Measurements from ENCODE around the gene NATD1. TPM values are rescaled to one million over a fixed set of nuclear protein-coding genes. Genes with fewer than 3 reads are reported as not detected.
"Not testable (repeated sequence)": the region's sequence is repeated elsewhere in the genome, so short reads cannot be mapped to it uniquely, and the experiment has no call there.

Gene NATD1
- total and polyA plus RNA-seq, 2 experiments from 2014 or later = 3.6 to 5.0 TPM

DNA sequence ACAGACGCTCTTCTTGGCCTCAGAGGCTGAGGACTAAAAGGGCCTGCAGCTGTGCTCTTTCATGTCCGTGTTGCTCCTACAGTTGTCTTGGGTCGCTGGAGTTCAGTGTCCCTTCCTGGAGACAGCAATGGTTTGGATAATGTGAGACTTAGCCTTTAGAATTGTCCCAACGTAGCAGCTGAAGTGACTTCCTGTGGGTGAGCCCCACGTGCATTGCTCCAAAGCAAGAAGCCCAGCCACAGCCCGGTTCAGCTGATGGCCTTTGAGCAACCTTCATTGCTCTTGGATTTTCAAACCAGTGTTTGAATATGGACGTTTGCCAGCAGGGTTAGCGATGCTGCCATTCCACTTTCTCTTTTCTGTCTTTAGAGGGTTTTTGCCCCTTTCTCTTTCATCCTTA lies 59.0 kb downstream of the NATD1 start:
- no peaks in the 10 kb centered on the region for H4K20me1 ChIP-seq (ENCODE audit: insufficient read depth)
- DNase-seq = peak; percentile 30
- H2AFZ ChIP-seq = no peak overlapping the region
- in situ Hi-C loops (cut with MboI) = loop anchor here (25.0 kb wide), 1 partner anchor 107 kb away; no protein-coding TSS in a partner anchor
- TF ChIP-seq EZH2phosphoT487 (IDR thresholded peaks at IDR 0.05; ENCODE audit: insufficient read depth, low read depth) = no peak
- no peak for TF ChIP-seq EZH2 (IDR thresholded peaks at IDR 0.05; ENCODE audit: insufficient read depth, poor library complexity, severe bottlenecking)
- no peaks in the 10 kb centered on the region for H3K9me3 ChIP-seq (ENCODE audit: low read depth)
- no peaks in the 10 kb centered on the region; the same call in 1 of the 2 replicates for H3K4me1 ChIP-seq (ENCODE audit: insufficient read depth)
- no peak overlapping the region for H3K4me3 ChIP-seq
- peaks cover 12% of the 10 kb centered on the region; the same call in 1 of the 2 replicates for H3K36me3 ChIP-seq (ENCODE audit: low read depth)
- H3K79me2 ChIP-seq (ENCODE audit: insufficient read depth) = peaks cover 55% of the 10 kb centered on the region
- 22 to 23% methylated on average over 8 of the region's 8 CpGs for WGBS, 2 experiments (ENCODE audit: low coverage in 1 of 2, low lambda C conversion rate in 2 of 2, missing lambda C conversion rate in 2 of 2)
- no peak overlapping the region for H3K27ac ChIP-seq
- H3K9me2 ChIP-seq (ENCODE audit: insufficient read depth) = no peaks in the 10 kb centered on the region
- peaks cover 5% of the 10 kb centered on the region; the same call in 1 of the 2 replicates for H3F3A ChIP-seq (ENCODE audit: insufficient read depth)
- H3K9ac ChIP-seq = no peak overlapping the region
- H3K27me3 ChIP-seq (replicated peaks; ENCODE audit: insufficient read depth) = no peaks in the 10 kb centered on the region
- H3K4me2 ChIP-seq (ENCODE audit: unreplicated experiment) = no peak overlapping the region

GRCh38 chr17:21193031-21193430 lies 60.2 kb downstream of the NATD1 start:
- H4K20me1 ChIP-seq (ENCODE audit: insufficient read depth) = no peaks in the 10 kb centered on the region
- H2AFZ ChIP-seq = no peak overlapping the region
- peaks cover 43% of the 10 kb centered on the region for H3K79me2 ChIP-seq (ENCODE audit: insufficient read depth)
- 87 to 88% methylated on average over 4 to 5 of the region's 5 CpGs for WGBS, 2 experiments (ENCODE audit: low coverage in 1 of 2, low lambda C conversion rate in 2 of 2, missing lambda C conversion rate in 2 of 2)
- no peaks in the 10 kb centered on the region for H3K27me3 ChIP-seq (replicated peaks; ENCODE audit: insufficient read depth)
- no peak overlapping the region for H3K4me2 ChIP-seq (ENCODE audit: unreplicated experiment)
- no peak overlapping the region for H3K4me3 ChIP-seq
- H3F3A ChIP-seq (ENCODE audit: insufficient read depth) = no peaks in the 10 kb centered on the region
- no peak overlapping the region for H3K9ac ChIP-seq
- TF ChIP-seq EZH2phosphoT487 (IDR thresholded peaks at IDR 0.05; ENCODE audit: insufficient read depth, low read depth) (no peak), EZH2 (IDR thresholded peaks at IDR 0.05; ENCODE audit: insufficient read depth, poor library complexity, severe bottlenecking) (no peak)
- H3K4me1 ChIP-seq (ENCODE audit: insufficient read depth) = no peaks in the 10 kb centered on the region
- in situ Hi-C loops (cut with MboI) = loop anchor here (25.0 kb wide), 1 partner anchor 106 kb away; no protein-coding TSS in a partner anchor
- no peak overlapping the region for H3K27ac ChIP-seq
- H3K9me3 ChIP-seq (ENCODE audit: low read depth) = no peaks in the 10 kb centered on the region
- H3K36me3 ChIP-seq (ENCODE audit: low read depth) = peaks cover 7% of the 10 kb centered on the region; the same call in 1 of the 2 replicates
- no peak for DNase-seq
- H3K9me2 ChIP-seq (ENCODE audit: insufficient read depth) = no peaks in the 10 kb centered on the region

DNA sequence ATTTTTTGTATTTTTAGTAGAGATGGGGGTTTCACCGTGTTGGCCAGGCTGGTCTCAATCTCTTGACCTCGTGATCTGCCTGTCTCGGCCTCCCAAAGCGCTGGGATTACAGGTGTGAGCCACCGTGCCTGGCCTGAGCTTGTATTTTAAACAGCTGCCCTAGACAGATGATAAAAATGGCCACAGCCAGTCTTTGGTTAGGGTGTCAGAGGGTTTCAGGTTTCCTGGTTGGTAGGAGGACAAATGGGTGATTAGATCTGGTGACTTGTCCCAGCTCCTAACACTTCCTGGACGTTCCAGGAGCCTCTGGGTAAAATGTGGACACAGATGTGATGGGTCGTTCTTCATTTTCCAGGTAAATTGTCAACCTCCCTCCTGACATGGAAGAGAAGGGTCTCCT lies 60.8 kb downstream of the NATD1 start:
- WGBS, 2 experiments (ENCODE audit: low coverage in 1 of 2, low lambda C conversion rate in 2 of 2, missing lambda C conversion rate in 2 of 2) = 94 to 95% methylated on average over 7 of the region's 7 CpGs
- H3K9me2 ChIP-seq (ENCODE audit: insufficient read depth); H3K4me2 ChIP-seq (ENCODE audit: unreplicated experiment); H3K36me3 ChIP-seq (ENCODE audit: low read depth); DNase-seq; H2AFZ ChIP-seq; H3K27ac ChIP-seq; H4K20me1 ChIP-seq (ENCODE audit: insufficient read depth); H3K4me3 ChIP-seq; H3K4me1 ChIP-seq (ENCODE audit: insufficient read depth); H3K9ac ChIP-seq; H3F3A ChIP-seq (ENCODE audit: insufficient read depth); H3K9me3 ChIP-seq (ENCODE audit: low read depth); H3K27me3 ChIP-seq (replicated peaks; ENCODE audit: insufficient read depth): not testable (repeated sequence)
- H3K79me2 ChIP-seq (ENCODE audit: insufficient read depth) = peaks cover 37% of the 10 kb centered on the region
- in situ Hi-C loops (cut with MboI) = loop anchor here (25.0 kb wide), 1 partner anchor 105 kb away; no protein-coding TSS in a partner anchor

DNA sequence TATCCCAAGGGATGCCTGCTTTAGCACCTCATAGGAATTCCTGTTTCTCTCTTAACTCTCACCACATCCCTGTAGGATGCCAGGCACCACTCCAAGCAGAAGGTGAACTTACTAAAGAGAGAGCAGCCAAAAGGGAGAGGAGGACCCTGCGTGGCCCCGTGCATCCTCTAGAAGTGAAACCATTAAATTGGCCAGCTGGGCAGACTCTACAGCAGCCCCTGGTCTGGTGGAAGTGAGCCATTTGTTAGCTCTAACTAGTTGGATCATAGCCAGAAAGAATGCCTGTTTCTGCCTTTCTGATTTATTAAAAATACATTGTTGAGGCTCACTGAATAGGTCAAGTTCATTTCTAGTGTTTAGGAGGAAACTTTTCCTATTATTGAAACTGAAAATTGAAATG lies 61.5 kb downstream of the NATD1 start:
- Histone ChIP-seq H3K36me3 (ENCODE audit: low read depth) (no peaks in the 10 kb centered on the region), H2AFZ (no peak overlapping the region), H3K9ac (no peak overlapping the region), H3K4me3 (no peak overlapping the region), H3K9me3 (ENCODE audit: low read depth) (no peaks in the 10 kb centered on the region), H3K79me2 (ENCODE audit: insufficient read depth) (peaks cover 30% of the 10 kb centered on the region), H3K4me1 (ENCODE audit: insufficient read depth) (no peaks in the 10 kb centered on the region), H3K4me2 (ENCODE audit: unreplicated experiment) (no peak overlapping the region), H3K27ac (no peak overlapping the region), H3K9me2 (ENCODE audit: insufficient read depth) (no peaks in the 10 kb centered on the region), H4K20me1 (ENCODE audit: insufficient read depth) (no peaks in the 10 kb centered on the region), H3K27me3 (replicated peaks; ENCODE audit: insufficient read depth) (no peaks in the 10 kb centered on the region), H3F3A (ENCODE audit: insufficient read depth) (no peaks in the 10 kb centered on the region)
- DNase-seq = no peak
- in situ Hi-C loops (cut with MboI) = loop anchor here (25.0 kb wide), 1 partner anchor 104 kb away; no protein-coding TSS in a partner anchor
- no peak for TF ChIP-seq EZH2phosphoT487 (IDR thresholded peaks at IDR 0.05; ENCODE audit: insufficient read depth, low read depth)
- 57 to 63% methylated on average over 2 of the region's 2 CpGs for WGBS, 2 experiments (ENCODE audit: low coverage in 1 of 2, low lambda C conversion rate in 2 of 2, missing lambda C conversion rate in 2 of 2)

DNA sequence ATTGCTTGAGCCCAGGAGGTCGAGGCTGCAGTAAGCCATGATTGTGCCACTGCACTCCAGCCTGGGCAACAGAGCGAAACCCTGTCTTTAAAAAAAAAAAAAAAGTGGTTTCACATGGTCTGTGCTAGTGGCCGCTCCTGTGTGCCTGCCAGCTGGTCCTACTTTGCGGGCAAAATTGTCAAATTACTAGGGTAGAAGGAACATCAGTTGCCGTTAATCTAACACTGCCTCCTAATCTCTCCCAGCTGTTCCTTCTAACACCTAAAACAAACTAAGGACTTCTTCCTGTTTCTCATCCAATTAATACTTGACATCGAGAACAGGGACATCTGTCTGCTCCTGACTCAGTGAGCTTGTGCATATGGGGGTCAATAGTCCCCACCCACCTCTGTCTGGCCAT lies 63.1 kb downstream of the NATD1 start:
- TF ChIP-seq EZH2 (IDR thresholded peaks at IDR 0.05; ENCODE audit: insufficient read depth, poor library complexity, severe bottlenecking) = no peak
- TF ChIP-seq EZH2phosphoT487 (IDR thresholded peaks at IDR 0.05; ENCODE audit: insufficient read depth, low read depth) = no peak
- H3F3A ChIP-seq (ENCODE audit: insufficient read depth) = no peaks in the 10 kb centered on the region
- H3K9me2 ChIP-seq (ENCODE audit: insufficient read depth) = no peaks in the 10 kb centered on the region
- no peak overlapping the region for H2AFZ ChIP-seq
- no peak overlapping the region for H3K27ac ChIP-seq
- no peak overlapping the region for H3K4me3 ChIP-seq
- WGBS, 2 experiments (ENCODE audit: low coverage in 1 of 2, low lambda C conversion rate in 2 of 2, missing lambda C conversion rate in 2 of 2) = 86 to 88% methylated on average over 6 of the region's 6 CpGs
- no peaks in the 10 kb centered on the region for H3K36me3 ChIP-seq (ENCODE audit: low read depth)
- peaks cover 15% of the 10 kb centered on the region for H3K79me2 ChIP-seq (ENCODE audit: insufficient read depth)
- no peaks in the 10 kb centered on the region for H3K4me1 ChIP-seq (ENCODE audit: insufficient read depth)
- no peaks in the 10 kb centered on the region for H3K9me3 ChIP-seq (ENCODE audit: low read depth)
- H3K27me3 ChIP-seq (replicated peaks; ENCODE audit: insufficient read depth) = no peaks in the 10 kb centered on the region
- no peak overlapping the region for H3K9ac ChIP-seq
- H4K20me1 ChIP-seq (ENCODE audit: insufficient read depth) = no peaks in the 10 kb centered on the region
- no peak for DNase-seq
- in situ Hi-C loops (cut with MboI) = loop anchor here (25.0 kb wide), 1 partner anchor 103 kb away; no protein-coding TSS in a partner anchor
- H3K4me2 ChIP-seq (ENCODE audit: unreplicated experiment) = no peak overlapping the region
